H1 (cell line): ENCODE measurements around the gene NME3. TPM values are rescaled to one million over a fixed set of nuclear protein-coding genes. Genes with fewer than 3 reads are reported as not detected.

ENCODE experiments used
- CTCF ChIA-PET: fragments of 300-600 bp; sonication (Branson Sonifier 250); formaldehyde crosslinking; loops from one replicate; lab custom pipeline; 2021; ENCODE audit not compliant: partially characterized antibody; lab: Charles Lee
- POLR2A ChIA-PET: fragments of 300-600 bp; sonication (Branson Sonifier 250); formaldehyde crosslinking; loops from one replicate; lab custom pipeline; 2021; ENCODE audit warnings: inconsistent platforms; ENCODE audit not compliant: partially characterized antibody; lab: Charles Lee
- DNase-seq, 2 experiments: peaks; one replicate each; pipeline versions ENCODE4 v3.0.0 to v3.0.0-alpha.2; 2010 to 2022; ENCODE audit warnings: low spot score in 2 of 2, low read depth in 1 of 2, mixed read lengths in 1 of 2
- FAIRE-seq: peaks from 2 replicates; lab custom pipeline; 2011; peaks lifted over from hg19 to GRCh38; lab: Jason Lieb, UNC
- H2AFZ ChIP-seq: 2 replicates; pipeline ENCODE4 v1.8.1; 2012; ENCODE audit warnings: low read length, inconsistent platforms
- H2AK5ac ChIP-seq: 2 replicates; pipeline ENCODE4 v1.6.1; 2013; ENCODE audit warnings: low read depth, low read length
- H2BK120ac ChIP-seq: replicated peaks from 2 replicates; pipeline ENCODE3; 2013; ENCODE audit warnings: low read depth, low read length, inconsistent platforms
- H2BK12ac ChIP-seq: 2 replicates; pipeline ENCODE4 v1.6.1; 2013; ENCODE audit warnings: low read depth, low read length
- H2BK15ac ChIP-seq: 2 replicates; pipeline ENCODE4 v1.6.1; 2013; ENCODE audit warnings: low read length
- H2BK20ac ChIP-seq: 2 replicates; pipeline ENCODE4 v1.6.1; 2013; ENCODE audit warnings: low read length
- H2BK5ac ChIP-seq: 2 replicates; pipeline ENCODE4 v1.6.1; 2013; ENCODE audit warnings: low read depth, low read length
- H3K14ac ChIP-seq: 2 replicates; pipeline ENCODE4 v1.6.1; 2013; ENCODE audit warnings: inconsistent platforms; ENCODE audit not compliant: insufficient read length
- H3K18ac ChIP-seq: 2 replicates; pipeline ENCODE4 v1.6.1; 2013; ENCODE audit warnings: low read length; ENCODE audit errors: extremely low read depth
- H3K23ac ChIP-seq: 2 replicates; pipeline ENCODE4 v1.6.1; 2013; ENCODE audit warnings: inconsistent platforms; ENCODE audit not compliant: insufficient read length
- H3K23me2 ChIP-seq: 2 replicates; pipeline ENCODE4 v1.6.1; 2013; ENCODE audit warnings: low read depth, low read length
- H3K27ac ChIP-seq: 2 replicates; pipeline ENCODE4 v1.6.1; 2011; ENCODE audit warnings: low read depth, low read length, inconsistent platforms
- H3K27me3 ChIP-seq, 4 experiments: replicated peaks in 1 of 4; 1 replicate in 1 of 4; 2 replicates in 3 of 4; pipeline versions ENCODE4 v1.6.1 to v1.8.1; 2011 to 2013; ENCODE audit warnings: low read length in 3 of 4, mild to moderate bottlenecking in 3 of 4, inconsistent platforms in 2 of 4, mixed read lengths in 2 of 4, moderate library complexity in 1 of 4; ENCODE audit not compliant: control insufficient read depth in 3 of 4, insufficient read depth in 3 of 4; ENCODE audit errors: extremely low read depth in 1 of 4
- H3K36me3 ChIP-seq, 4 experiments: 2 replicates each; pipeline versions ENCODE4 v1.6.1 to v1.8.1; 2011 to 2013; ENCODE audit warnings: mild to moderate bottlenecking in 4 of 4, low read length in 3 of 4, moderate library complexity in 2 of 4, control low read depth in 1 of 4, inconsistent platforms in 1 of 4; ENCODE audit not compliant: insufficient read depth in 4 of 4, control insufficient read depth in 2 of 4
- H3K4ac ChIP-seq: replicated peaks from 2 replicates; pipeline ENCODE3; 2013; ENCODE audit warnings: low read length, low read depth, mixed read lengths, inconsistent platforms; ENCODE audit not compliant: insufficient read length
- H3K4me1 ChIP-seq, 4 experiments: replicated peaks in 1 of 4; 1 replicate in 1 of 4; 2 replicates in 3 of 4; pipeline versions ENCODE4 v1.6.1 to v1.8.1; 2011 to 2013; ENCODE audit warnings: low read length in 3 of 4, inconsistent platforms in 2 of 4, mixed read lengths in 1 of 4; ENCODE audit not compliant: insufficient read depth in 4 of 4, control insufficient read depth in 3 of 4
- H3K4me2 ChIP-seq, 2 experiments: 2 replicates each; pipeline versions ENCODE4 v1.6.1 to v1.8.1; 2011 to 2013; ENCODE audit warnings: low read depth in 2 of 2, low read length in 2 of 2, control low read depth in 1 of 2, inconsistent platforms in 1 of 2, mild to moderate bottlenecking in 1 of 2; ENCODE audit not compliant: insufficient read depth in 1 of 2
- H3K4me3 ChIP-seq, 4 experiments: fragments of 200-600, 300-600 bp in 1 of 4; sonication (generic), shearing (Covaris generic), sonication (Bioruptor Twin) in 1 of 4; 2 replicates each; pipeline versions ENCODE4 v1.5.1 to v1.8.1; 2011 to 2016; ENCODE audit warnings: low read length in 4 of 4, low read depth in 3 of 4, control low read depth in 2 of 4, inconsistent platforms in 2 of 4, mild to moderate bottlenecking in 2 of 4, mixed read lengths in 1 of 4, moderate library complexity in 1 of 4; ENCODE audit not compliant: insufficient read depth in 2 of 4; ENCODE audit errors: extremely low read depth in 1 of 4
- H3K56ac ChIP-seq: replicated peaks from 2 replicates; pipeline ENCODE3; 2013; ENCODE audit warnings: low read depth, mild to moderate bottlenecking, mixed read lengths, low read length, inconsistent platforms; ENCODE audit not compliant: insufficient read length
- H3K79me1 ChIP-seq: 2 replicates; pipeline ENCODE4 v1.6.1; 2013; ENCODE audit warnings: low read depth, low read length, control low read depth
- H3K79me2 ChIP-seq, 2 experiments: 2 replicates each; pipeline versions ENCODE4 v1.6.1 to v1.8.1; 2012 to 2013; ENCODE audit warnings: low read length in 2 of 2, mild to moderate bottlenecking in 2 of 2, inconsistent platforms in 1 of 2; ENCODE audit not compliant: insufficient read depth in 2 of 2, control insufficient read depth in 1 of 2
- H3K9ac ChIP-seq, 4 experiments: replicated peaks in 1 of 4; 1 replicate in 1 of 4; 2 replicates in 3 of 4; pipeline versions ENCODE4 v1.6.1 to v1.8.1; 2011 to 2013; ENCODE audit warnings: low read depth in 3 of 4, low read length in 3 of 4, control low read depth in 2 of 4, mild to moderate bottlenecking in 2 of 4, moderate library complexity in 2 of 4, inconsistent platforms in 1 of 4; ENCODE audit errors: extremely low read depth in 1 of 4
- H3K9me3 ChIP-seq, 2 experiments: 2 replicates each; pipeline versions ENCODE4 v1.6.1 to v1.8.1; 2012 to 2013; ENCODE audit warnings: mild to moderate bottlenecking in 2 of 2, moderate library complexity in 2 of 2, control low read depth in 1 of 2, inconsistent platforms in 1 of 2, low read depth in 1 of 2, low read length in 1 of 2, mixed read lengths in 1 of 2; ENCODE audit not compliant: insufficient read depth in 2 of 2
- H4K20me1 ChIP-seq, 2 experiments: replicated peaks in 1 of 2; 2 replicates each; pipeline versions ENCODE3 to v1.8.1; 2011 to 2013; ENCODE audit warnings: inconsistent platforms in 2 of 2, low read length in 2 of 2, mild to moderate bottlenecking in 1 of 2; ENCODE audit not compliant: insufficient read depth in 2 of 2, control insufficient read depth in 1 of 2
- H4K5ac ChIP-seq: 2 replicates; pipeline ENCODE4 v1.6.1; 2013; ENCODE audit warnings: low read length, low read depth, mixed read lengths, inconsistent platforms; ENCODE audit not compliant: insufficient read length
- H4K8ac ChIP-seq: 2 replicates; pipeline ENCODE4 v1.8.0; 2013; ENCODE audit warnings: mild to moderate bottlenecking, moderate library complexity, low read length, inconsistent platforms; ENCODE audit not compliant: insufficient read depth; ENCODE audit errors: extremely low read depth
- H4K91ac ChIP-seq: replicated peaks from 2 replicates; pipeline ENCODE3; 2013; ENCODE audit warnings: low read length, mixed read lengths, inconsistent platforms; ENCODE audit not compliant: insufficient read length
- BACH1 ChIP-seq: IDR thresholded peaks from 2 replicates; pipeline ENCODE4 v1.6.1; 2012; ENCODE audit warnings: low read length, improper control_type of control experiment
- FOSL1 ChIP-seq: IDR thresholded peaks from 2 replicates; pipeline ENCODE4 v1.6.1; 2011; ENCODE audit warnings: mild to moderate bottlenecking, low read depth, low read length, moderate library complexity; ENCODE audit not compliant: insufficient read depth
- WGBS, 2 experiments: shearing (Covaris generic) in 1 of 2; methylation state at CpG; one replicate each; pipeline versions ENCODE4 v1.1.6 to v1.1.7; 2013 to 2015; ENCODE audit warnings: low lambda C conversion rate in 2 of 2, mixed read lengths in 2 of 2, inconsistent platforms in 1 of 2, low coverage in 1 of 2, missing lambda C conversion rate in 1 of 2; ENCODE audit not compliant: insufficient replicate concordance in 2 of 2, insufficient coverage in 1 of 2, insufficient read length in 1 of 2; ENCODE audit errors: extremely low coverage in 1 of 2, missing lambda C conversion rate in 1 of 2; 5-methylcytosine and 5-hydroxymethylcytosine counted together
- polyA plus RNA-seq, 7 experiments: library from polyadenylated mRNA; depleted of rRNA in 3 of 7; stranded (reverse) in 5 of 7; unstranded in 2 of 7; fragments of >200 nt in 5 of 7; fragments of 200-250 nt in 2 of 7; gene quantifications; 1 replicate in 5 of 7; 2 replicates in 1 of 7; 4 replicates in 1 of 7; pipeline versions ENCODE4 v1.2.1 to v1.2.3, GENCODE V29; 2011 to 2013; ENCODE audit warnings: missing spikeins in 2 of 7, mixed read lengths in 2 of 7
- total RNA-seq: library from RNA; stranded (reverse); fragmentation: NEBNext Ultra II Directional; extraction: Animal tissue kit (Norgen Biotek cat#: 25700); gene quantifications from 2 replicates; pipeline ENCODE4 v1.2.1, GENCODE V29; 2021

Gene NME3
- total and polyA plus RNA-seq, 2 of the 8 experiments (the other 6 are each of a cell fraction or from before 2014, with no cell fraction given), result 72.5 to 163 TPM

- Histone ChIP-seq H2BK20ac (no peak overlapping the region), H4K20me1 (peaks cover 0 to 2% of the 10 kb centered on the region in 2 experiments), H3K27ac (no peak overlapping the region), H2BK5ac (no peak overlapping the region), H2BK12ac (no peak overlapping the region), H3K79me2 (no peaks in the 10 kb centered on the region), H3K27me3 (no peaks in the 10 kb centered on the region), H3K4me2 (no peak overlapping the region), H3K36me3 (peaks cover 0 to 2% (median 0%) of the 10 kb centered on the region in 4 experiments; a peak in 1 of 8 replicates), H2AFZ (no peak overlapping the region), H2BK15ac (no peak overlapping the region), H3K14ac (no peak overlapping the region), H3K23ac (no peak overlapping the region), H3K4me3 (no peak overlapping the region), H3K56ac (no peak overlapping the region), H3K4ac (no peak overlapping the region), H3K9me3 (peaks cover 1 to 3% of the 10 kb centered on the region in 2 experiments; a peak in 1 of 4 replicates), H3K79me1 (no peaks in the 10 kb centered on the region), H3K9ac (no peak overlapping the region), H3K18ac (no peak overlapping the region), H3K23me2 (no peaks in the 10 kb centered on the region), H3K4me1 (no peaks in the 10 kb centered on the region; a peak in 2 of 7 replicates), H4K91ac (no peak overlapping the region), H4K8ac (peak overlapping the region; percentile 9; the same call in 1 of the 2 replicates), H4K5ac (no peak overlapping the region), H2BK120ac (no peak overlapping the region), H2AK5ac (no peak overlapping the region)
- FAIRE-seq (no peak), DNase-seq (no peak)
- ChIA-PET CTCF (interaction anchor here (1.0 to 2.0 kb wide), 7 partner anchors 9 to 77 kb away, joined by 3 to 7 read pairs (median 5); partner anchors contain the start of genes IGFALS, NUBP2 and SPSB3), POLR2A (interaction anchor here (1.4 kb wide), 1 partner anchor 150 kb away, joined by 4 read pairs; no protein-coding TSS in a partner anchor)
- 93% methylated on average over 12 of the region's 16 CpGs; no CpG with 5 or more reads in 1 of the 2 experiments for WGBS, 2 experiments
- no peak for TF ChIP-seq FOSL1
- no peak for TF ChIP-seq BACH1
Observed at GRCh38 chr16:1810536-1810935, 39.2 kb upstream of the NME3 start.
